T-helper 1 cell treated with Interleukin-12 subunit alpha and Interleukin-12 subunit beta and Interleukin-4 antibody, amounts not matched to agents 30 μg/mL and 1 μg/mL, for 36 hours (primary cell): ENCODE data around the gene NOP16.

Source experiments
- H3K27ac Mint-ChIP-seq: one replicate; pipeline ENCODE4 v1.8.0; 2021; ENCODE audit warnings: mild to moderate bottlenecking, mixed read lengths
- H3K27me3 Mint-ChIP-seq: one replicate; pipeline ENCODE4 v1.8.0; 2021; ENCODE audit warnings: low read depth, mixed read lengths
- H3K36me3 Mint-ChIP-seq: one replicate; pipeline ENCODE4 v1.8.0; 2021; ENCODE audit warnings: low read depth, mixed read lengths
- H3K4me1 Mint-ChIP-seq: one replicate; pipeline ENCODE4 v1.8.0; 2021; ENCODE audit warnings: low read depth, mixed read lengths
- H3K4me3 Mint-ChIP-seq: one replicate; pipeline ENCODE4 v1.8.0; 2021; ENCODE audit warnings: mild to moderate bottlenecking, moderate library complexity, mixed read lengths
- H3K9me3 Mint-ChIP-seq: one replicate; pipeline ENCODE4 v1.8.0; 2021; ENCODE audit warnings: mixed read lengths

Gene NOP16

DNA sequence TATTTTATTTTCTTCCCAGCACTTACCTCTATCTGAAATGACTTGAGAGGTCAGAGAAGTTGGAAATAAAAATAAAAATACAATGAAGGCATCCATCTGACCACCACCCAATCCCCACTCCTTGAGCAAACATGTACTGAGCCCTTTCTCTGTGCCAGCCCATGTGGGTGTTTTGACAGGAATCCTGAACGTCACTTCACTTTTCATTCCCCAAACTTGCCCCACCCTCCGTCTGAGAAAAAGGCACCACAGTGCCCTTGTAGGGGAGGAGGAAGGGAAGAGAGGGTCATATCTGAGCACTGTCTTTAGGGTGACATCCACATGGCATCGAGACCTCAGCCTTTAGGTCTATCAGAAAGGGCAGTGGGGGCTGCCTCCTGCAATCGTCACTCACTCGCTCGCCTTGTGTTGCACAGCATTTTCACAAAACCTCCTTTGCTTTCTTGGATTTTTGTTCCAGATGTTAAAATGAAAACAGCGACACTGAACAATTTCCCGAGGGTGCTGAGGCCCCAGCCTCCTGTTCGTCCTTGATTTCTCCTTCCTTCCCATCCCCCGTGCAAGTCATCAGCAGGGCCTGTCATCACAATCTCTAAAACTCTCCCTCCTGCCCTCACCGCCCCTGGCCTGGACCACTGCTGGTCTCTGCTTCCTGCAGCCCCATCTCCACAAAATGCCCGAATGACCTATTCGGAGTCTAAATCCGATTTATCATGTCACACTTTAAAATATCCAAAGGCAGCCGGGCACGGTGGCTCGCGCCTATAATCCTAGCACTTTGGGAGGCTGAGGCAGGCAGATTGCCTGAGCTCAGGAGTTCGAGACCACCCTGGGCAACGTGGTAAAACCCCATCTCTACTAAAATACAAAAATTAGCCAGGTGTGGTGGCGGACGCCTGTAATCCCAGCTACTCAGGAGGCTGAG is 13.1 kb upstream of the NOP16 start:
- Mint-ChIP-seq H3K36me3 (peaks cover 14% of the 10 kb centered on the region), H3K4me1 (peaks cover 2% of the 10 kb centered on the region), H3K27me3 (no peaks in the 10 kb centered on the region), H3K27ac (no peak overlapping the region), H3K9me3 (no peaks in the 10 kb centered on the region), H3K4me3 (no peak overlapping the region)

DNA sequence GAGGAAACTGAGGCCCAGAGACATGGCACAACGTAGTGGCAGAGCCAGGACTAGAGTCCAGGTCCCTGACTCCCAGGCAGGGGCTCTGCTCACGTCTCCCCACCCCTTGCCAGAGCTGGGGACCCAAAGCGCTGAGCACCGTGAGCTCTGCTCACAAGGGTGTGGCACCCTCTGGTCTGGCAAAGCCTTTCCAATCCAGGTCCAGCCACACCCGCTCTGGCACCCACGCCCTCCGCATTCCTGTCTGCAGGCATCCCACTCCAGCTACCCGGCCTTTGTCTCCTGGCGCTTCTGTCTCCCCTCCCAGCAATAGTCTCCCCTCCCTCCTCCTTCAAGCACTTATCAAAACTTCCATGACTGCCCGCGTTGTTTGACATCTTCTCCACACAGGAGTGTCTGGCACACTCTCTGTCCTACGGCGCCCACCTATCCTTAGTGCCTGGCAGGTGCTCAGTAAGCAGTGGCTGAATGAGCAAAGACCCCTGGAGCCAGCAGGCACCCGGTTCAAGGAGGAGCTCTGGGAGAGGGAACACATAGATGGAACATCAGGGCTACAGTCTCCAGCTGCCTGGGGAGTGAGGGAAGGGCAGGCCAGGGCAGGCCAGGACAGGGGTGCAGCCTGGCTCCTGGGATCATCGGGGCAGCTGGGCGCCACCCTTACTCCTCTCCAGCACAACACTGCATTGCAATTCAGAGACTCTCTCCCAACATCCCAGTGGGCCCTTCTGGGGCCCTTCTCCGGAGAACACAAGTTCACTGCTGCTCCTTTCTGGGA is 12.2 kb upstream of the NOP16 start:
- H3K27ac Mint-ChIP-seq, result no peak overlapping the region
- no peaks in the 10 kb centered on the region for H3K27me3 Mint-ChIP-seq
- no peaks in the 10 kb centered on the region for H3K9me3 Mint-ChIP-seq
- no peak overlapping the region for H3K4me3 Mint-ChIP-seq
- peaks cover 2% of the 10 kb centered on the region for H3K4me1 Mint-ChIP-seq
- H3K36me3 Mint-ChIP-seq, result peaks cover 11% of the 10 kb centered on the region

DNA sequence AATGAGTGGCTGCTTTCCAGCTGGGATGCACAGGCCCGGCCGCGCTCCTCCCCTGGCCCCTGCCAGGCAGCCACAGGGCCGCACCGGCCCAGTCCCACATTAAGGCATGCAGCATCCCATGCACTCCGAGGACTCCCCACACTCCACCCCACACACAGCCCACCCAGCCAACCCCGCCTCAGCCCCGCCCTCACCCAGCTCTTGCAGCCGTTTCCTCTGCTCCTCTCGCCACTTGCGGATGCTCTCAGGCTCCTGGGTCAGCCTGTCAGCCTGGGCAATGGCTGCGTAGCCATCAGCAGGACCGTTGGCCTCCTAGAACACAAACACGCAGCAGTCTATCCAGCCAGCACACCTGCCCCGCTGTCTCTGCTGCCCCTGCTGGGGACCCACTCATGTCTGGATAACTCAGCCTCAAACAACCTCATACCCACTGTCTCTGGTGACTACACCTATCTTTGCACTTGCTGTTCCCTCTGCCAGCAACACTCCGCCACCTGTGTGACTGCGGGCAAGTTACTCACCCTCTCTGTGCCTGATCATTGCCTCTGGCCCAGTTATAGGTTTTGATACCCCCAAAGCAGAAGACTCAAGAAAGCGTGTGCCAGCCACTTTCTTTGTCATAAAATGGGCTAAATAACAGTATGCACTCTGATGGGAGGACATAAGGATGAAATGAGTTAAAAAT is 9.5 kb upstream of the NOP16 start:
- Mint-ChIP-seq H3K9me3 (no peaks in the 10 kb centered on the region), H3K27me3 (no peaks in the 10 kb centered on the region), H3K36me3 (peaks cover 17% of the 10 kb centered on the region), H3K4me3 (no peak overlapping the region), H3K4me1 (peaks cover 2% of the 10 kb centered on the region), H3K27ac (no peak overlapping the region)

DNA sequence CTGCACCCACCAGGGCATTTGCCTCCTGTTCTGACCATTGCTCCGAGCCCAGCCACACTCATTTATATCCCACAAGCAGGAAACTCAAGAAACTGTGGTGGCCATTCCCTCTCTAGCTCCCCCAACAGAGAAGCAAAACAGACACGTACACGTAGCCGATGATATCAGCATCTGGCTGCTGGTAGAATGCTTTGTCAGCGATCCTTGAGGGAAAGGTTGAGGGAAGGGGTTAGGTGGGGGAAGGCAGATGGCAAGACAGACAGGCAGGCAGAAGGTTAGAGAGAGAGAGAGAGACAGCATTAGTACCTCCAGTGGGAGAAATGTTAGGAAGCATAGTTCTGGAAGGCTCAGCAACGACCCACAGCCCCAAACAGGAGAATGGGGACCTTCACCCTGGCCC is 7.9 kb upstream of the NOP16 start:
- Mint-ChIP-seq H3K27ac (no peak overlapping the region), H3K27me3 (no peaks in the 10 kb centered on the region), H3K4me3 (no peak overlapping the region), H3K9me3 (no peaks in the 10 kb centered on the region), H3K4me1 (no peaks in the 10 kb centered on the region), H3K36me3 (peaks cover 22% of the 10 kb centered on the region)

DNA sequence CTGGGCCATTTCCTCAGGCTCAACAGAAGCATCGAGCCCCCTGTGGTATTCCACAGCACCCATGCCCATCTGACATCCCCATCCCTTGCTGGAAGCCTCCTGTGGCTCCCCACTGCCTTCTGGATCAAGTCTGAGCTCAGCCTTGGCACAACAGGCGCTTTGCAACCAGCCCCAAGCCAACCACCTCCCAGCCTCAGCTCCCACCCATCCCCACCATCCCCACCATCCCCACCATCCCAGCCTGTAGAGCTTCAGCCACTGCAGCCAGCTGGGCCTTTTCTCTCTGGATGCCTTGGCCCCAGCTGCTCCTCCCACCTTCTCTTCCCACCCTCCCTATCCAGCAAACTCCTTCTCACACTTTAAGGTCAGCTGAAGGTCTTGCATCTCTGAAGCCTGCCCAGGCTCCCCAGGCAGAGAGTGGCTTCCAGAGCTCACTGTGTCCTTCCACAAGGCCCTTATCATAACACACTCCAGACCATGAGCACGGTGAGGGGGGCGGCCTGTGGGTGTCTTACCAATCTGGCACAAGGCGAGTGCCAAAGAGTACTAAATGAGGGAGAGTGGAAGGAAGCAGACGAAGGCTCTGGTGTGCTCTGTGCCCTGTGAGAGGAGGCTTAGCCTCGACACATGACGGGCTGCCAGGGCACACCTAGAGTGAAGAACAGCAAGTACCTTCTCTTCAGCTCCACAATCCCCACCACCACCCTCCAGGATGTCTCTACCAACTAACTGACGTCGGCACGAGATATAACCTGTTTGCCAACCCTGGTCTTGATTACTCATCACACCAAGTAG is 6.7 kb upstream of the NOP16 start:
- Mint-ChIP-seq H3K4me1 (no peaks in the 10 kb centered on the region), H3K27ac (no peak overlapping the region), H3K9me3 (no peaks in the 10 kb centered on the region), H3K36me3 (peaks cover 22% of the 10 kb centered on the region), H3K27me3 (no peaks in the 10 kb centered on the region), H3K4me3 (no peak overlapping the region)

DNA sequence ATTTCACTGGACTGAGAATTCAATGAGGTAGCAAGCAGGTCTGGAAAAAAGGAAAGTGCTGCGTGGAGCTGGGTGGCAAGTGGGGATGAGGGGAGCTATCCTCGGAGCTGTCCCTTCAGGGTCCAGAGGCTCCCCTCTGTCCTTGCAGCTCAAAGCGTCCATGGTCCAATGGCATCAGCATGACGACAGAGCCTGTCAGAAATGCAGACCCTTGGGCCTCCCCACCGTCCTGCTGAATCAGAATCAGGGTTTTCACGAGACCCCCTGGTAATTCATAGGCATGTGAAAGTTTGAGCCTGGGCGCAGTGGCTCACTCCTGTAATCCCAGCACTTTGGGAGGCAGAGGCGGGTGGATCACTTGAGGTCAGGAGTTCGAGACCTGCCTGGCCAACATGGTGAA is 5.7 kb upstream of the NOP16 start:
- H3K9me3 Mint-ChIP-seq, result no peaks in the 10 kb centered on the region
- peaks cover 22% of the 10 kb centered on the region for H3K36me3 Mint-ChIP-seq
- H3K4me1 Mint-ChIP-seq, result peaks cover 3% of the 10 kb centered on the region
- no peak overlapping the region for H3K27ac Mint-ChIP-seq
- H3K4me3 Mint-ChIP-seq, result no peak overlapping the region
- no peaks in the 10 kb centered on the region for H3K27me3 Mint-ChIP-seq

DNA sequence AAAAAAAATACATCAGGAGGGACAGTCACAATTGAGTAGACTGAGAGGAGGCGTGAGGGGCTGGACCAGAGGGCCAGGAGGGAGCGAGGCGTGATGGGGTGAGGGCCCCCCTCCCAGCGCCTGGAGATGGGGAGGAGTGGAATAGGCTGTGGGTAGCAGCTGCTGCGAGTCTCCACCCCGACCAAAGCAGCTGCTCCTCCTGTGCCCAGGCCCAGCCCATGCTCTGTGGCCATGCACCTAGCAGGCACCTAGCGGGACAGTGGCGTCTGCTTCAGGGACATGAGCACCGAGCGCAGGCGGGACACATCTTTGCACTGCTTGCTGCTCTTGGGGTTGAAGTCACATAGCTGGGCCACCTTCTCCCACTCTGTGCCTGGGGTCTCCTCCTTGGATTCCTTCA is 4.1 kb upstream of the NOP16 start:
- H3K27ac Mint-ChIP-seq, result no peak overlapping the region
- no peaks in the 10 kb centered on the region for H3K9me3 Mint-ChIP-seq

DNA sequence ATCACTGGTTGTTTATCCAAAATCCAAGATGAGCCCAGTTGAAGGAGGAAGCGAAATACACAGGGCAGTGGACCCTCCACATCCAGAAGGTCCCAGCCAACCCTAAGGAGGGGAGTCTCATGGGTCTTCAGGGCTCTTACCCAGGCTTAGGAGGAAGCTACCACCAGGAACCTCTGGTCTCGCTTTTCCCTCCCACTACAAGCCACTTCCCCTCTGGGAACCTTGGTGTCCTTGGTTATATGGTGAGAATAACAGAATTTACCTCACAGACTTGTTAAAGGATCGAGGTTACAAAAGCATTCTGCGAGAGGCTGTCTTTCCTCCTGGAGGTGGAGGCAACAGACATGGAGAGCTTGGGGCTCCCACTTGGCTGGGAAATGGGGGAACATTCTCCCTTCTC is 3.6 kb upstream of the NOP16 start:
- Mint-ChIP-seq H3K27ac (no peak overlapping the region), H3K27me3 (no peaks in the 10 kb centered on the region), H3K36me3 (peaks cover 20% of the 10 kb centered on the region), H3K4me3 (no peak overlapping the region), H3K4me1 (peaks cover 10% of the 10 kb centered on the region), H3K9me3 (no peaks in the 10 kb centered on the region)

More for the DNA sequence above, 4.1 kb upstream of the NOP16 start:
- Mint-ChIP-seq H3K36me3 (peaks cover 22% of the 10 kb centered on the region), H3K4me1 (peaks cover 5% of the 10 kb centered on the region), H3K27me3 (no peaks in the 10 kb centered on the region), H3K4me3 (no peak overlapping the region)

DNA sequence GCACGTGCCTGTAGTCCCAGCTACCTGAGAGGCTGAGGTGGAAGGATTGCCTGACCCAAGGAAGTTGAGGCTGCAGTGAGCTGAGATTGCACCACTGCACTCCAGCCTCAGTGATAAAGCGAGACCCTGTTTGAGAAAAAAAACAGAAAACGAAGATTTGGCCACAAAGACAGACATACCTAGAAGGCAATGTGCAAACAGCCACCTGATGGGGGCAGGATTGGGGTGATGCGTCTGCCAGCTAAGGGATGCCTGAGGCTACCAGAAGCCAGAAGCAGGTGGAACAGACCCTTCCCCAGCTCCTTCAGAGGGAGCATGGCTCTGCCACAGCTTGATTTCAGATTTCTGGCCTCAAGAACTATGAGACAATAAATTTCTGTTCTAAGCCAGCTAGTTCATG is 3.1 kb upstream of the NOP16 start:
- peaks cover 15% of the 10 kb centered on the region for H3K4me1 Mint-ChIP-seq
- no peaks in the 10 kb centered on the region for H3K9me3 Mint-ChIP-seq
- H3K27me3 Mint-ChIP-seq, result no peaks in the 10 kb centered on the region
- no peak overlapping the region for H3K4me3 Mint-ChIP-seq
- H3K36me3 Mint-ChIP-seq, result peaks cover 19% of the 10 kb centered on the region
- no peak overlapping the region for H3K27ac Mint-ChIP-seq

DNA sequence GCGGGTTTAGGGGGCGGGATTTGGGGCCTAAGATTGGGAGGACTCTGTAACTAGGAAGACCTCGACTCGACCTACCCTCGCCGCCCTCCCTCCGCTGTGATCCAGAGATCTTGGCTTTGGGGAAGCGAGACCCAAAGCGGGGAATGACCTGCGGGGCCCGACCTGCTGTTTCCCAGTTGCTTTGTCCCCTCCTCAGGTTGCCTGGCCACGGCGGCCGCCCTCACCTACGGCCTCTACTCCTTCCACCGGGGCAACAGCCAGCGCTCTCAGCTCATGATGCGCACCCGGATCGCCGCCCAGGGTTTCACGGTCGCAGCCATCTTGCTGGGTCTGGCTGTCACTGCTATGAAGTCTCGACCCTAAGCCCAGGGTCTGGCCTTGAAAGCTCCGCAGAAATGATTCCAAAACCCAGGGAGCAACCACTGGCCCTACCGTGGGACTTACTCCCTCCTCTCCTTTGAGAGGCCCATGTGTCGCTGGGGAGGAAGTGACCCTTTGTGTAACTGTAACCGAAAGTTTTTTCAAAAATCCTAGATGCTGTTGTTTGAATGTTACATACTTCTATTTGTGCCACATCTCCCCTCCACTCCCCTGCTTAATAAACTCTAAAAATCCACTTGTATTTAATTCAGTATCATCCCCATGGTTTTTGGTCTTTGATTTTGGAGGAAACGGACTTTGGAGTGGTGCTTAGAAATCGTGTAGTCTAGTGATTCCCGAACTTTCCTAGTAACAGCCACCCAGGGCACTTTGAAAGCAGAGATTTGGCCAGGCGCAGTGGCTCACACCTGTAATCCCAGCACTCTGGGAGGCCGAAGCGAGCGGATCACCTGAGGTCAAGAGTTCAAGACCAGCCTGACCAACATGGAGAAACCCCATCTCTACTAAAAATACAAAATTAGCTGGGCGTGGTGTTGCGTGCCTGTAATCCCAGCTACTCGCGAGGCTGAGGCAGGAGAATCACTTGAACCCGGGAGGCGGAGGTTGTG is 1.0 kb upstream of the NOP16 start:
- Mint-ChIP-seq H3K4me1 (peaks cover 22% of the 10 kb centered on the region), H3K4me3 (peak overlapping the region; percentile 98), H3K9me3 (no peaks in the 10 kb centered on the region), H3K27ac (peak overlapping the region; percentile 100), H3K27me3 (no peaks in the 10 kb centered on the region), H3K36me3 (peaks cover 28% of the 10 kb centered on the region)

DNA sequence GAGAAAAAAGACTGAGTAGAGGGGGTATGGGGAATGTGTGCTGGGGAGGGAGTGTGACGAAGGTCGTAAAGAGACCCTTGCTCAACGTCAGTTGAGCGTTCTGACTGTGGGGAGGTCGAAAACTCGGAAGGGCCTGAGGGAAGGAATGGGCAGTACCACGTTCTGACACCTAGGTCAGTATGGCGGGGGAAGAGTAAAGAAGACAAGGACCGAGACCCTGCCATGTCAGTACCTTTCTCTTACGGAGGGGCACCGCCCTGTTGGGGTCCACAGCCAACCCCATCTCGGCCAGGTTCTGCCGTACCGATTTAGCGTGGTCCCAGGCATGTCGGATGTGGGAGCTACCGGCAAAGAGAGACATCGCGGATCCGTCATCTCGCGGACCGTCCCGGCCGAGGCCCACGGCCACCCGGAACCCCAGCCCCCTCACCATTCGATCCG is 375 bp downstream of the NOP16 start:
- Mint-ChIP-seq H3K27me3 (no peaks in the 10 kb centered on the region), H3K4me3 (peak overlapping the region; percentile 98), H3K9me3 (no peaks in the 10 kb centered on the region), H3K27ac (peak overlapping the region; percentile 100), H3K36me3 (peaks cover 29% of the 10 kb centered on the region), H3K4me1 (peaks cover 22% of the 10 kb centered on the region)

DNA sequence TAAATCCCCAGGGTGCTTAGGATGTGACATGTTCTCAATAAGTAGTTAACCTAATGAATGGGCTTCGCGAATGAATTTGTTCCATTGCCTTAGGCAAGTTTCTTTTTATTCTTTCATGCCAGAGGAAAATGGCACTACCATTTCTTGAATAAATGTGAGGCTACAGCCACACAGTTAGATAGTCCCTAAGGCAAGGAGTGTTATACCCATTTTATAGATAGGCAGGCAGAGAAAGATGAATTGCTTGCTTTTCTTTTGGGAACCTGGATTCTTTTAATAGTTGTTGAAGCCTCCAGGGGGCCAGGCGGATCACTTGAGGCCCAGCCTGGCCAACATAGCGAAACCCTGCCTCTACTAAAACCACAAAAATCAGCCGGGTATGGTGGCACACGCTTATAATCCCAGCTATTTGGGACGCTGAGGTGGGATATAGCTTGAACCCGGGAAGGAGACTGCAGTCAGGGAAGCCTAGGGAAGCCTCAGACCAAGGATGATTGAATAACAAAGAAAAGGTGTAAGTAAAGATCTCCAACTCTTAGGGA is 943 bp downstream of the NOP16 start:
- Mint-ChIP-seq H3K4me3 (peak overlapping the region; percentile 98), H3K36me3 (peaks cover 30% of the 10 kb centered on the region), H3K27me3 (no peaks in the 10 kb centered on the region), H3K27ac (peak overlapping the region; percentile 100), H3K4me1 (peaks cover 22% of the 10 kb centered on the region), H3K9me3 (no peaks in the 10 kb centered on the region)

DNA sequence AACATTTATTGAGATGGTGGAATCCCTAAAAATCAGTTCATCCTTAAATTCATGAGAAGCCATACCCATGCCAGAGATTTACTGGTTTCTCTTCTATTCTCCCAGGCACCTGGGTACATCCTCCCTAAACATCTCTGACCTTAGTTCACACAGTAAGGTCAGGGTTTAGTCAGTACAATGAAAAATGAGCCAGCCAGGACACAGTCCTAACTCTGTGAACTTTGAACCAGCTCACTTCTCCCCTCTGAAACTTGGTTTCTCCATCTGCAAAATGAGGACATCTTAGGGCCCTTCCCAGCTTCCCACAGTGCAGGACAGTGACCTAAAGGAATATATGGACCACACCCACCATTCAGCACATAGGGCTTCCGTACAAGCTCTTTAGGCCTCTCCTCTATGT is 1.9 kb downstream of the NOP16 start:
- Mint-ChIP-seq H3K4me1 (peaks cover 22% of the 10 kb centered on the region), H3K36me3 (peaks cover 28% of the 10 kb centered on the region), H3K9me3 (no peaks in the 10 kb centered on the region), H3K27ac (no peak overlapping the region), H3K27me3 (no peaks in the 10 kb centered on the region), H3K4me3 (peak overlapping the region; percentile 40)
